ENCODE measurements around the gene RPL35A. TPM values are rescaled to one million over a fixed set of nuclear protein-coding genes. Genes with fewer than 3 reads are reported as not detected.

RPL35A gene
- total RNA-seq, 1 donor from 2014 or later: 728 TPM

DNA sequence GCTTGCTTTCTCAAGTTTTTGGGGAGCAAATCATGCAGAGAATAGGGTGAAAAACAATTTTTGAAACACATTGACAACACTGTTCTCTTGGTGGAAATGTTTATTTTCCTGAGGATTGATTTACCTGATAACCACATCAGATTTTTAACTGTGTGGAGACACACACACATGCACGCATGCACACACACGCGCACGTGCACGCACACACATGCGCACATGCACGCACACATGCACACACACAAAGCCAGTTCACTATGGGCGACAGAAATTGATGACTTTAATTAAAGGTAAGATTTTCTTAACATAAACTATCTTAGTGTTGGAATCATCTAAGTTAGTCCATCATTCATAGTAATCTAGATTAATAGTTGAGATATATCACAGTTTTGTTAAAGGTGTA, 25.3 kb downstream of the RPL35A start:
- DNase-seq: no peak
- Mint-ChIP-seq H3K9me3 (ENCODE audit: unreplicated experiment) (peaks cover 1% of the 10 kb centered on the region), H3K27ac (ENCODE audit: unreplicated experiment) (no peak overlapping the region), H3K36me3 (ENCODE audit: unreplicated experiment) (peaks cover 5% of the 10 kb centered on the region), H3K27me3 (ENCODE audit: unreplicated experiment) (no peaks in the 10 kb centered on the region), H3K4me1 (ENCODE audit: low read depth, unreplicated experiment) (no peaks in the 10 kb centered on the region), H3K4me3 (ENCODE audit: unreplicated experiment) (no peak overlapping the region)
- TF ChIP-seq, protein P1, sequence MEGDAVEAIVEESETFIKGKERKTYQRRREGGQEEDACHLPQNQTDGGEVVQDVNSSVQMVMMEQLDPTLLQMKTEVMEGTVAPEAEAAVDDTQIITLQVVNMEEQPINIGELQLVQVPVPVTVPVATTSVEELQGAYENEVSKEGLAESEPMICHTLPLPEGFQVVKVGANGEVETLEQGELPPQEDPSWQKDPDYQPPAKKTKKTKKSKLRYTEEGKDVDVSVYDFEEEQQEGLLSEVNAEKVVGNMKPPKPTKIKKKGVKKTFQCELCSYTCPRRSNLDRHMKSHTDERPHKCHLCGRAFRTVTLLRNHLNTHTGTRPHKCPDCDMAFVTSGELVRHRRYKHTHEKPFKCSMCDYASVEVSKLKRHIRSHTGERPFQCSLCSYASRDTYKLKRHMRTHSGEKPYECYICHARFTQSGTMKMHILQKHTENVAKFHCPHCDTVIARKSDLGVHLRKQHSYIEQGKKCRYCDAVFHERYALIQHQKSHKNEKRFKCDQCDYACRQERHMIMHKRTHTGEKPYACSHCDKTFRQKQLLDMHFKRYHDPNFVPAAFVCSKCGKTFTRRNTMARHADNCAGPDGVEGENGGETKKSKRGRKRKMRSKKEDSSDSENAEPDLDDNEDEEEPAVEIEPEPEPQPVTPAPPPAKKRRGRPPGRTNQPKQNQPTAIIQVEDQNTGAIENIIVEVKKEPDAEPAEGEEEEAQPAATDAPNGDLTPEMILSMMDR (IDR thresholded peaks at IDR 0.05; ENCODE audit: partially characterized antibody, unreplicated experiment): no peak

DNA sequence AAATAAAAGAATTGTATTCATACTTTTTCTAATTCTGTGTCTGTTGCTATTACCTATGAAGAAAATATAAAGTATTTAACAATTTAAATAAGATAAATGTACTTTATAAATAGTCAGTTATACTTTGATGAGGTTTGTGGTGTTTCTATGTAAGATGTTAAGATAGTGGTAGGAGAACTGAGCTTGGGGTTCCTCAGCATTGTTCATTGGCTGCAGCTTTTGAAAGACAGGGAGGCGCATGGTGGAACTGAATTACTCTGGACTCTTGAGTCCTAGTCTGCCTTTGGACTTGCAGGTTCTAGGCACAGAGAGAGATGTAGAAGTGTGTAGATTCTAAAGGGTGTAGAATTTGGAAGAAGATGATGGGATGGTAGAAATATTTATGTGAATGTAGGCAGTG, 33.1 kb downstream of the RPL35A start:
- no peaks in the 10 kb centered on the region for H3K27me3 Mint-ChIP-seq (ENCODE audit: unreplicated experiment)
- no peak overlapping the region for H3K27ac Mint-ChIP-seq (ENCODE audit: unreplicated experiment)
- no peak overlapping the region for H3K4me3 Mint-ChIP-seq (ENCODE audit: unreplicated experiment)
- TF ChIP-seq, protein P1 (IDR thresholded peaks at IDR 0.05; ENCODE audit: partially characterized antibody, unreplicated experiment): no peak
- no peaks in the 10 kb centered on the region for H3K9me3 Mint-ChIP-seq (ENCODE audit: unreplicated experiment)
- no peak for DNase-seq
- no peaks in the 10 kb centered on the region for H3K36me3 Mint-ChIP-seq (ENCODE audit: unreplicated experiment)
- H3K4me1 Mint-ChIP-seq (ENCODE audit: low read depth, unreplicated experiment): no peaks in the 10 kb centered on the region

DNA sequence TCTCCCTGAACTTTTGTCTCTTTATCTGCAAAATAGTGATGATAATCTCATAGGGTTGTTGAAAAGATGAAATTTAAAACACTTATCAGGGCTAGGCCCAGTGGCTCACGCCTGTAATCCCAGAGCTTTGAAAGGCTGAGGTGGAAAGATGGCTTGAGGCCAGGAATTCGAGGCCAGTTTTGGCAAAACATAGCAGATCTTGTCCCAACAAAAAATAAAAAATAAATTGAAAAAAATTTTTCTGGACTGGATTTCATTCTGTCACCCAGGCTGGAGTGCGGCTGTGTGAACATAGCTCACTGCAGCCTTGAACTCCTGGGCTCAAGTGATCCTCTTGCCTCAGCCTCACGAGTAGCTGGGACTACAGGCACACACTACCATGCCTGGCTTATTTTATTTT, 39.7 kb downstream of the RPL35A start:
- Mint-ChIP-seq H3K27me3 (ENCODE audit: unreplicated experiment) (no peaks in the 10 kb centered on the region), H3K4me1 (ENCODE audit: low read depth, unreplicated experiment) (no peaks in the 10 kb centered on the region), H3K9me3 (ENCODE audit: unreplicated experiment) (no peaks in the 10 kb centered on the region), H3K27ac (ENCODE audit: unreplicated experiment) (no peak overlapping the region), H3K36me3 (ENCODE audit: unreplicated experiment) (no peaks in the 10 kb centered on the region), H3K4me3 (ENCODE audit: unreplicated experiment) (no peak overlapping the region)
- TF ChIP-seq, protein P1 (IDR thresholded peaks at IDR 0.05; ENCODE audit: partially characterized antibody, unreplicated experiment): no peak
- no peak for DNase-seq

DNA sequence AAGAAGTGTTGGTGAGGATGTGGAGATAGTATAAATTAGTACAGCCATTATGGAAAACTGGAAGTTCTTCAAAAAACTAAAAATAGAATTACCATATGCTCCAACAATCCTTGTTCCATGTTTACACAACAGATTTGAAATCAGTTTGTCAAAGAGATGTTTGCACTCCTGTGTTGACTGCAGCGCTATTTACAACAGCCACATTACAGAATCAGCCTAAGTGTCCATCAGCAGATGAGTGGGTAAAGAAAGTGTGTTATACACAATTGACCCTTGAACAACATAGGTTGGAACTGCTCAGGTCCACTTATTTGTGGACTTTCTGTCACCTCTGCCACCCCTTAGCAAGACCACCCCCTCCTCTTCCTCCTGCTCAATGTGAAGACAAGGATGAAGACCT, 44.7 kb downstream of the RPL35A start:
- Mint-ChIP-seq H3K4me1 (ENCODE audit: low read depth, unreplicated experiment) (peaks cover 11% of the 10 kb centered on the region), H3K4me3 (ENCODE audit: unreplicated experiment) (no peak overlapping the region), H3K27me3 (ENCODE audit: unreplicated experiment) (no peaks in the 10 kb centered on the region), H3K9me3 (ENCODE audit: unreplicated experiment) (no peaks in the 10 kb centered on the region), H3K36me3 (ENCODE audit: unreplicated experiment) (no peaks in the 10 kb centered on the region), H3K27ac (ENCODE audit: unreplicated experiment) (no peak overlapping the region)
- TF ChIP-seq, protein P1 (IDR thresholded peaks at IDR 0.05; ENCODE audit: partially characterized antibody, unreplicated experiment): no peak
- DNase-seq: no peak

DNA sequence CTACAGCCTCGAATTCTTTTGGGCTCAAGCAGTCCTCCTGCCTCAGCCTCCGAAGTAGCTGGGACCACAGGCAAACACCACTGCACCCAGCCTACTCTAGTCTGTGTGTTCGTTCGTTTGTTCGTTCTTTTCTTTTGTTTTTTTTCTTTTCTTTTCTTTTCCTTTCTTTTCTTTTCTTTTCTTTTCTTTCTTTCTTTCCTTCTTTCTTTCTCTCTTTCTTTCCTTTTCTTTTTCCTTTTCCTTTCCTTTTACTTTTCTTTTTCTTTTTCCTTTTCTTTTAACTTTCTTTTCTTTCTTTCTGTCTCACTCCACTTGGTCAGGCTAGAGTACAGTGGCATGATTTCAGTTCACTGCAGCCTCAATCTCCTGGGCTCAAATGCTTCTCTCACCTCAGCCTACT, 46.9 kb downstream of the RPL35A start:
- H3K27ac Mint-ChIP-seq (ENCODE audit: unreplicated experiment): no peak overlapping the region
- no peaks in the 10 kb centered on the region for H3K9me3 Mint-ChIP-seq (ENCODE audit: unreplicated experiment)
- TF ChIP-seq, protein P1 (IDR thresholded peaks at IDR 0.05; ENCODE audit: partially characterized antibody, unreplicated experiment): no peak
- H3K4me1 Mint-ChIP-seq (ENCODE audit: low read depth, unreplicated experiment): peaks cover 11% of the 10 kb centered on the region
- DNase-seq: no peak
- H3K4me3 Mint-ChIP-seq (ENCODE audit: unreplicated experiment): no peak overlapping the region
- no peaks in the 10 kb centered on the region for H3K36me3 Mint-ChIP-seq (ENCODE audit: unreplicated experiment)
- H3K27me3 Mint-ChIP-seq (ENCODE audit: unreplicated experiment): no peaks in the 10 kb centered on the region

Measured in glutamatergic neuron (in vitro differentiated cells).